Activated CD4-positive, CD25-positive, alpha-beta regulatory T cell treated with anti-CD3 and anti-CD28 coated beads, Interleukin-2, amount 50 U/mL, for 16 hours (primary cell): ENCODE results near the gene SBF2.

ENCODE experiments used
- DNase-seq: peaks from one replicate; pipeline ENCODE4 v3.0.0-alpha.2; 2020; ENCODE audit warnings: low read depth, low spot score

SBF2 gene

GRCh38 chr11:10302359-10302743, 8.3 kb upstream of the SBF2 start:
- no peak for DNase-seq

- no peak for DNase-seq
Observed at GRCh38 chr11:10301656-10302358, 7.8 kb upstream of the SBF2 start.

GRCh38 chr11:10298342-10298741, 4.3 kb upstream of the SBF2 start:
- no peak for DNase-seq

GRCh38 chr11:10295064-10295901, 1.3 kb upstream of the SBF2 start:
- DNase-seq, result no peak

GRCh38 chr11:10294290-10294953, 403 bp upstream of the SBF2 start:
- DNase-seq, result no peak

- no peak for DNase-seq
Observed at GRCh38 chr11:10291801-10292638, 2.0 kb downstream of the SBF2 start.

GRCh38 chr11:10289765-10290380, 4.1 kb downstream of the SBF2 start:
- DNase-seq, result no peak

- no peak for DNase-seq
Observed at GRCh38 chr11:10288881-10289764, 4.9 kb downstream of the SBF2 start.

- DNase-seq, result no peak
Observed at GRCh38 chr11:10287766-10288715, 6.0 kb downstream of the SBF2 start.

- DNase-seq, result no peak
Observed at GRCh38 chr11:10287140-10287539, 6.9 kb downstream of the SBF2 start.

- DNase-seq, result no peak
Observed at GRCh38 chr11:10285148-10285802, 8.7 kb downstream of the SBF2 start.

GRCh38 chr11:10283991-10284390, 10.0 kb downstream of the SBF2 start:
- DNase-seq, result no peak

GRCh38 chr11:10282117-10282516, 11.9 kb downstream of the SBF2 start:
- DNase-seq, result no peak

- DNase-seq, result no peak
Observed at GRCh38 chr11:10275714-10276113, 18.3 kb downstream of the SBF2 start.

- no peak for DNase-seq
Observed at GRCh38 chr11:10274726-10275125, 19.3 kb downstream of the SBF2 start.

- no peak for DNase-seq
Observed at GRCh38 chr11:10273738-10274137, 20.3 kb downstream of the SBF2 start.

GRCh38 chr11:10272132-10272531, 21.9 kb downstream of the SBF2 start:
- DNase-seq, result no peak

GRCh38 chr11:10268746-10269488, 25.1 kb downstream of the SBF2 start:
- DNase-seq, result no peak
